GM12801 (cell line): ENCODE measurements around the gene ELP6.

Source experiments
- TF ChIP-seq, protein P1 (sequence below): IDR thresholded peaks from one replicate; pipeline ENCODE4 v1.5.1; 2011; ENCODE audit warnings: control low read depth; ENCODE audit not compliant: insufficient read length; ENCODE audit errors: extremely low read depth

The ELP6 gene

DNA sequence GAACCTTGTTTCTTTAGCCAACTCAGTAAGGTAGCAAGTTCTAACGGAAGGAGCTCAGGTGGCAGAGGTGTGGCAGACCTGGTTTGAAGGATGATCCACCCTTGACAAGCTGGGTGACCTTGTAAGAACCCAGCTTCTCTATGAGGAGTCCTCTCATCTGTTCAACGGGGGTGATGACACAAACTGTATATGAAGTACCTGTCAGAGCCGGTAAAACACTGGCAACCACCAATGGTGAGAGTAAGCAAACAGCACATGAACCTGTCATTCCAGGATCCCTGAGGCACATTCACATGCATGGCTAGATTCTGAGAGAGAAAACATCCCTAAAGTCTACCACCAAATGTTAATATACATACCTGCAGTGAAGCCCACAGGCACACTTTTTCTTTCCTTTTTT, 40.1 kb downstream of the ELP6 start:
- TF ChIP-seq, protein P1, sequence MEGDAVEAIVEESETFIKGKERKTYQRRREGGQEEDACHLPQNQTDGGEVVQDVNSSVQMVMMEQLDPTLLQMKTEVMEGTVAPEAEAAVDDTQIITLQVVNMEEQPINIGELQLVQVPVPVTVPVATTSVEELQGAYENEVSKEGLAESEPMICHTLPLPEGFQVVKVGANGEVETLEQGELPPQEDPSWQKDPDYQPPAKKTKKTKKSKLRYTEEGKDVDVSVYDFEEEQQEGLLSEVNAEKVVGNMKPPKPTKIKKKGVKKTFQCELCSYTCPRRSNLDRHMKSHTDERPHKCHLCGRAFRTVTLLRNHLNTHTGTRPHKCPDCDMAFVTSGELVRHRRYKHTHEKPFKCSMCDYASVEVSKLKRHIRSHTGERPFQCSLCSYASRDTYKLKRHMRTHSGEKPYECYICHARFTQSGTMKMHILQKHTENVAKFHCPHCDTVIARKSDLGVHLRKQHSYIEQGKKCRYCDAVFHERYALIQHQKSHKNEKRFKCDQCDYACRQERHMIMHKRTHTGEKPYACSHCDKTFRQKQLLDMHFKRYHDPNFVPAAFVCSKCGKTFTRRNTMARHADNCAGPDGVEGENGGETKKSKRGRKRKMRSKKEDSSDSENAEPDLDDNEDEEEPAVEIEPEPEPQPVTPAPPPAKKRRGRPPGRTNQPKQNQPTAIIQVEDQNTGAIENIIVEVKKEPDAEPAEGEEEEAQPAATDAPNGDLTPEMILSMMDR, result no peak

DNA sequence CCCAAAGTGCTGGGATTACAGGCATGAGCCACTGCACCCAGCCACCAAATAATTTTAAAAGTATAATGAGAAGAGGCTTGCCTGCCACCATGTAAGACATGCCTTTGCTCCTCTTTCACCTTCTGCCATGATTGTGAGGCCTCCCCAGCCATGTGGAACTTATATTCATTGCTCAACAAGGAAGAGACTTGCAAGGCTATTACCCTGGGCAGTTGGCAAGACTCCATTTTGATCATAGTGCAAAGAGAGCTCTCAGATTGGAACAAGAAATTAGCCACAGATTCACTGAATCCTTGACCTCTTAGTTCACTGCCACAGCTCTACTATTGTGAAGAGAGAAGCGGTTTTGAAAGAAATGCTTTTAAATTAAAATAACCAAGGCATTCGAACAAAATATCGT, 43.9 kb downstream of the ELP6 start:
- TF ChIP-seq, protein P1, result no peak

DNA sequence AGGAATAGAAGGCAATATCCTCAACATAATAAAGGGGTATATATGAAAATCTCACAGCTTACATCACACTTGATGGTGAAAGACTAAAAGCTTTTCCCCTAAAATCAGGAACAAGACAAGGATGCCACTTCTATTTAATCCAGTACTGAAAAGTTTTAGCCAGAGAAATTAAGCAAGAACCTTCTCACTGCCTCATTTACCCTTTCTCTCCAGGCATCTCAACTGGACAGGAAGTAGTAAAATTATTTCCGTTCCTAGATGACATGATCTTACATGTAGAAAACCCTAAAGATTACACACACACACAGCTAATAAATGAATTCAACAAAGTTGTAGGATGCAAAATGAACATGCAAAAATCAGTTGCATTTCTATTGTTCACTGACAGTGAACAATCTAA, 48.9 kb downstream of the ELP6 start:
- TF ChIP-seq, protein P1, result no peak

DNA sequence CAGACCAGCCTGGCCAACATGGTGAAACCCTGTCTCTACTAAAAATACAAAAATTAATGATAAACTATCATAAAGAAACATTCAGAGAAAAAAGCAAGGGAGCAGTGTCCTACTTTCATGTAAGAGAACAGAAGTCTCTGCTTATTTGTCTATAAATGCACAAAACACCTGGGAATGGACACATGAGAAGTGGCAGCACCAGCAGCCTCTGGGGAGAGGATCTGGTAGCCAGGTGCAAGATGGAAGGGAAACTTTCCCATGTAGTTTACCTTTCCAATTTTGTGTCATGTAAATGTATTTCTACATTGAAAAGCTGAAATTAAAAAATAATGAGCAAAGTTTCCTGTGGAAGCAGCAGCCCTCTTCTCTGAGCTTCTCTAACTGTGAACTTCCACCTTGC, 56.5 kb downstream of the ELP6 start:
- TF ChIP-seq, protein P1, result no peak

DNA sequence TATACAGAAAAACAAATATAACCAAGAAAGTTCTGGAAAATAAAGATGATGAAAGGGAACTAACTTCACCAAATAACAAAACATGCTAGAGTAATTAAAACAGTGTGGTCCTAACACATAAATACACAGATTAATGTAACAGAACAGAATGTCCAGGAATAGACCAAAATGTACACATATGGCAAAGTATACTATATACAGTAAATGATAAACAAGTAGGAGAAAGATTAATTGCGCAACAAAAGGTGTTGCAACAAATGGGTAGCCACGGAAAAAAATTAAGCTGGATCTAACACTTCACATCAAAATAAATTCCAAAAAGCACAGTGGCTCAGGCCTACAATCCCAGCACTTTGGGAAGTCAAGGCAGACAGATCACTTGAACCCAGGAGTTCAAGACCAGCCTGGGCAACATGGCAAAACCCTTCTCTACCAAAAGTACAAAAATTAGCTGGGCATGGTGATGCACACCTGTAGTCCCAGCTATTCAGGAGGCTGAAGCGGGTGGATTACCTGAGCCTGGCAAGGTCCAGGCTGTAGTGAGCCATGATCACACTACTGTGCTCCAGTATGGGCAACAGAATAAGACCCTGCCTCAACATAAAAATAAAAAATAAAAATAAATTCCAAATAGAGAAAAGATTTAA, 57.6 kb downstream of the ELP6 start:
- TF ChIP-seq, protein P1, result no peak

DNA sequence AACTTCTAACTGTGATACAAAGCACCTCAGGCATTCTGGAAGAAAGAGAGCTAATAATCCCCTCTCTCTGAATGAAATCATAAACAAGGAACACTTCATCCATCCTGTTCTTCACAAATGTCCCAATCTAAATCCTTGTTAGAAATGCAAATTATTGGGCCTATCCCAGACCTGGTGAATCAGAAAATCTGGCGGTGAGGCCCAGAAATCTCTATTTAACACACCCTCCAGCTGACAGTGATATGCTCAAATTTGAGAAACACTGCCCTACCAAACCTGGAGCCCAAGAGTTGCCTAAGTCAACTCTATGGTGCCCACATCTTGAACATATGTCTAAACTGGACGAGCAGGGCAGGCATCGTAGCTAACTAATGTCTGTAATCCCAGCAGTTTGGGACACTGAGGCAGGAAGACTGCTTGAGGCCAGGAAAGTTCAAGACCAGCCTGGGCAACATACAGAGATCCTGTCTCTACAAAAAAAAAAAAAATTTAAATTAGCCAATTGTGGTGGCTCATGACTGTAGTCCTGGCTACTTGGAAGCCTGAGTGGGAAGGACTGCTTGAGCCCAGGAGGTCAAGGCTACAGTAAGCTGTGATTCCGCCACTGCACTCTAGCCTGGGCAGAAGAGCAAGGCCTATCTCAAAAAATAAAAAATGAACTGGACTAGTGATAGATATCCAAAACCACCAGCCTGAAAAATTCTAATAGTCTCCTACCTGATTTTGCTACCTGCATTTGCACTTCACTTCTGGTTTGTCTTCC, 60.9 kb downstream of the ELP6 start:
- TF ChIP-seq, protein P1, result no peak
